ENCODE measurements around the gene ATP8B1.

GRCh38 chr18:57776354-57776753, 26.8 kb downstream of the ATP8B1 start:
- no peak for TF ChIP-seq POLR2A (IDR thresholded peaks at IDR 0.05)
- no peak for TF ChIP-seq CTCF (IDR thresholded peaks at IDR 0.05)
- TF ChIP-seq POLR2AphosphoS5 (IDR thresholded peaks at IDR 0.05), result no peak

Measured in stomach (tissue), 4 donors.